Measurements from ENCODE around the gene ZNF319. TPM values are rescaled to one million over a fixed set of nuclear protein-coding genes. Genes with fewer than 3 reads are reported as not detected.

ZNF319 gene
- total RNA-seq, 4 donors from 2014 or later, result 12.1 to 24.0 (median 18.7) TPM

DNA sequence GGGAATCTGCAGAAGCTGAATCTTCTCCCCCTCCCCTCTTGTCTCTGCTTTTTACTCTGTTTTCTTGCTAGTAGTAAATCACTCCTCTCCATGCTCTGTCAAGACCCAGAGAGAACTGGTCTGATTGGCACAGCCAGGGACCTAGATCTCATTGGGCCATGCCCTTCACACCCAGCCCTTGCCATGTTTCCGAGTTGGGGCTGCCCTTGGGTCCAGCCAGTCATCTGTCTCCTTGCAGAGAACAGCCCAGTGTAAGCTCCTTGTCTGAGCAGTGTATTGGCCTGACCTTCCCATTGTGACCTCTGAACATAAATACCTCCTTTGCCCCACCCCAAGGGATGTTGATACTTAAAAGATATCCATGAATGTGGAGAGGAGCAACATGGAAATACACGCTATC, 28.9 kb upstream of the ZNF319 start:
- H3K9me3 ChIP-seq, result no peaks in the 10 kb centered on the region
- no peak for DNase-seq
- peaks cover 72 to 79% of the 10 kb centered on the region in 2 donors for H3K4me1 ChIP-seq
- no peaks in the 10 kb centered on the region for H3K27me3 ChIP-seq
- peak overlapping the region; percentile 76 to 94 (median 89) for H3K27ac ChIP-seq
- intact Hi-C loops (cut with DNase I), result no loop called here
- WGBS, 2 donors, result 61 to 88% methylated on average over 2 of the region's 2 CpGs
- TF ChIP-seq, protein P1, sequence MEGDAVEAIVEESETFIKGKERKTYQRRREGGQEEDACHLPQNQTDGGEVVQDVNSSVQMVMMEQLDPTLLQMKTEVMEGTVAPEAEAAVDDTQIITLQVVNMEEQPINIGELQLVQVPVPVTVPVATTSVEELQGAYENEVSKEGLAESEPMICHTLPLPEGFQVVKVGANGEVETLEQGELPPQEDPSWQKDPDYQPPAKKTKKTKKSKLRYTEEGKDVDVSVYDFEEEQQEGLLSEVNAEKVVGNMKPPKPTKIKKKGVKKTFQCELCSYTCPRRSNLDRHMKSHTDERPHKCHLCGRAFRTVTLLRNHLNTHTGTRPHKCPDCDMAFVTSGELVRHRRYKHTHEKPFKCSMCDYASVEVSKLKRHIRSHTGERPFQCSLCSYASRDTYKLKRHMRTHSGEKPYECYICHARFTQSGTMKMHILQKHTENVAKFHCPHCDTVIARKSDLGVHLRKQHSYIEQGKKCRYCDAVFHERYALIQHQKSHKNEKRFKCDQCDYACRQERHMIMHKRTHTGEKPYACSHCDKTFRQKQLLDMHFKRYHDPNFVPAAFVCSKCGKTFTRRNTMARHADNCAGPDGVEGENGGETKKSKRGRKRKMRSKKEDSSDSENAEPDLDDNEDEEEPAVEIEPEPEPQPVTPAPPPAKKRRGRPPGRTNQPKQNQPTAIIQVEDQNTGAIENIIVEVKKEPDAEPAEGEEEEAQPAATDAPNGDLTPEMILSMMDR (IDR thresholded peaks at IDR 0.05), result no peak
- TF ChIP-seq POLR2A (IDR thresholded peaks at IDR 0.05), result no peak
- H3K4me3 ChIP-seq (replicated peaks in 1 of 3), result no peak overlapping the region
- no peaks in the 10 kb centered on the region for H3K36me3 ChIP-seq

DNA sequence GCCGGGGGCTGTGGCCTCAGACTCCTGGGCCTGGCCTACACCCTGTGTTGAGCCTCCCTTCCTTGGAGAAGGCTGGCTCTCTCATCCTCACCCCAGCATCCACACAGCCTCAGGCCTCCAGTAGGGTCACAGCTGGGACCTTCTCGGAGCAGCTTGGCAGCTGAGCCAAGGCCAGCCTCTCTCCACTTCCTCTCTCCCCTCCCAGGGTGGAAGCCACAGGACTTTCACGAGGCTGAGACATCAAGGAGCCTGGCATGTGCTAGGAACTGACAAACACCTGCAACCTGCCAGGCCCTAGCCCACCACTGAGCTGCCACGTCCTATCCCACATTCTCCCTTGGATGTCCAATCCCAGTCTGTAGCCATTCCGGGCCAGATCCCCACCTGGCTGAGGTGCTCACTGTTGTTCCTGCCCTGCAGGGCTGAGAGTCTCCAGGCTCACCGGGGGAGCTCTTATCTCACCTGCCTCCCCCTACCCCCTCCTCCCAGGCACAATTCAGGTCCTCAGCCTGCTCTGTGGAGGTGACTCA, 28.1 kb upstream of the ZNF319 start:
- 31 to 52% methylated on average over 6 of the region's 6 CpGs for WGBS, 2 donors
- Histone ChIP-seq H3K4me3 (replicated peaks in 1 of 3) (no peak overlapping the region), H3K27me3 (no peaks in the 10 kb centered on the region), H3K9me3 (no peaks in the 10 kb centered on the region), H3K4me1 (peaks cover 72 to 79% of the 10 kb centered on the region in 2 donors), H3K36me3 (no peaks in the 10 kb centered on the region), H3K27ac (peak overlapping the region; percentile 76 to 94 (median 89))
- intact Hi-C loops (cut with DNase I), result no loop called here
- TF ChIP-seq, protein P1 (IDR thresholded peaks at IDR 0.05), result no peak
- no peak for TF ChIP-seq POLR2A (IDR thresholded peaks at IDR 0.05)
- peak; percentile 62 to 77 for DNase-seq

DNA sequence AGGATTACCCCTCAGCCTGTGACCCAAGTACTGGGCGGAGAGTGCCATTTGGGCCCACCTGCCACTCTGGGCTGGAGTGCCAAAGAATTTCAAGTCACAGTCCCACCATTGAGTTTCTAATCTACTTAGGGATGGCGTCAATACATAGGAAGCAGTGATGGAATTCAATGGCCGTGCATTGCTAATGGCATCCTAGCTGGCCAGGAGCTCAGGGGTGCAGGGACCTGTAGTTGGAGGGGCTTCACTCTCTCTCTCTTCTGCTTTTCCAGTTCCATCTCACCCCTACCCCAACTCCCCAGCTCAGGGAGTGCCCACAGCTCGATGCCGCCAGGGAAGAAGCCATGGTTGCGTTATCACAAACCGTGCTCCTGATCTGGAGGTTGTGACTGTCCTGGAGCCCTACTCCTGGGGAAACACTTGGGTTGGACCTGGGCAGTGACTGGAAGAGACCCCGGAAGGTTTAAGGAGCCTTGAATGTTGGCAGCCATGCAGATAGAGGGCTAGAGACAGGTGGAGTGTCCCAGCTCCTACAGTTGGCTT, 27.5 kb upstream of the ZNF319 start:
- no peak for DNase-seq
- H3K27ac ChIP-seq, result peak overlapping the region; percentile 76 to 94 (median 89)
- no peak for TF ChIP-seq POLR2A (IDR thresholded peaks at IDR 0.05)
- TF ChIP-seq, protein P1 (IDR thresholded peaks at IDR 0.05), result no peak
- 73 to 74% methylated on average over 6 to 8 of the region's 8 CpGs for WGBS, 2 donors
- H3K27me3 ChIP-seq, result no peaks in the 10 kb centered on the region
- H3K4me1 ChIP-seq, result peaks cover 73 to 79% of the 10 kb centered on the region in 2 donors
- H3K4me3 ChIP-seq (replicated peaks in 1 of 3), result peak overlapping the region in 1 of 3 donors; percentile 84
- H3K9me3 ChIP-seq, result no peaks in the 10 kb centered on the region
- intact Hi-C loops (cut with DNase I), result no loop called here
- H3K36me3 ChIP-seq, result no peaks in the 10 kb centered on the region

DNA sequence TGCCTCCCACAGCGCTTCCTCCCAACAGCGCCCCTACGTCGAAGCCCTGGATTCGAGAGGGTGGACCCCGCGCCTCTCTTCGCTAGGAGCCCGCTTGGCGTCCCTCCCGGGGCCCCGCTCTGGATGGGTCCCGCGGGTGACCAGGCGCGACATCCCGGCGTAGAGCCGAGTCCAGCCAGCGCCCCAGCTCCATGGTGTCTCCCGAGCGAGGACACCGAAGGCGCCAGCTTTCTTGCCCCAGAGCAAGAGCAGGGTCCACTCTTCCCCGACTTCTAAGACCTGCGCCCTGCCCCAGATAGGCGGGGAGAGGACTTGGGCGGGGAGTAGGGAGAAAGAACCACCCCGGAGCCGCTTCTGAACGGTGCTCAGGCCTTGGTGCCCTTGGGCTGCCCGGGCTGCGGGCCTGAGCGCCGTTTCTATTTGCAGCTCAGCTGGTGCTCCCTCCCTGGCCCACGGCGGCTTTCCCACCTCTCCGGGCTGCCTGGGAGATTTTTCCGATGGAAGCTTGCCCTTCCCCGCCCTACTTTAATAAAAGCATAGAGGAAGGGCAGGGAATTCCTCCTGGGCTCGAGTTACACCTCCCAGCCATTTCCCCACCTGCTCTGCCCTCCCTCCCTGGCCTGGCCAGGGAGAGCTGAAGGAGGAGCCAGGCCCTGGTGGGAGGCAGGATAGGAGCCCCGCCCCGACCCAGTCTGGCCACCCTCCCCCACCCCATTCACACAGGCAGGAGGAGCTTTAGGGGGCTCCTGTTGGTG, 26.9 kb upstream of the ZNF319 start:
- Histone ChIP-seq H3K4me3 (replicated peaks in 1 of 3) (peak overlapping the region; percentile 84 to 91 (median 89)), H3K27me3 (no peaks in the 10 kb centered on the region), H3K36me3 (no peaks in the 10 kb centered on the region), H3K9me3 (no peaks in the 10 kb centered on the region), H3K27ac (peak overlapping the region; percentile 89 to 94 (median 90)), H3K4me1 (peaks cover 73 to 79% of the 10 kb centered on the region in 2 donors)
- peak in 1 of 2 donors; percentile 83 for TF ChIP-seq POLR2A (IDR thresholded peaks at IDR 0.05)
- TF ChIP-seq, protein P1 (IDR thresholded peaks at IDR 0.05), result no peak
- intact Hi-C loops (cut with DNase I), result no loop called here
- DNase-seq, result peak; percentile 82 to 86
- 5 to 8% methylated on average over 6 to 18 of the region's 43 CpGs for WGBS, 2 donors

DNA sequence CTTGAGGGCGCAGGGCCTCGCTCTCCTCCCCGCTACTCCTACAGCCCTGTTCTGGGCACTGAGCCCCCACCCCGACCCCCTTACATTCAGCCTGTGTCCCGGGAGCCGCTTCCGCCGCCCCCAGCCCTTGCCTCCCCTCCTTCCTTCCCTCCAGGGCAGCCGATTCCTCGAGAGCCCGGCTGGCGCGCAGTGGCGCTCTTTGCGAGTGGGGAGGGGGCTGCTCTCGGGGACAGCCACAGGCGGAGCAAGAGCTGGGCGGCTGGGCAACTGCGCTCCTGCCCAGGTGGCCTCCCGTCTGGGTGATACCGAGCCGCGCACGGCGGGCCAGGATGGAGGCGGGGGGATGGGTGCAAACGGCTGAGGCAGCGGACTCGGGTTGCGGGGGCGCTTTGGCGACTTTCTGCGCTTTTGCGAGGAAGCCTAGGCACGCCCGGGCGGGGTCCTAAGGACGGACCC, 26.3 kb upstream of the ZNF319 start:
- H3K9me3 ChIP-seq, result no peaks in the 10 kb centered on the region
- H3K4me1 ChIP-seq, result peaks cover 72 to 78% of the 10 kb centered on the region in 2 donors
- peak overlapping the region; percentile 84 to 91 (median 89) for H3K4me3 ChIP-seq (replicated peaks in 1 of 3)
- no peaks in the 10 kb centered on the region for H3K36me3 ChIP-seq
- intact Hi-C loops (cut with DNase I), result no loop called here
- DNase-seq, result peak; percentile 57 to 66
- TF ChIP-seq POLR2A (IDR thresholded peaks at IDR 0.05), result no peak
- TF ChIP-seq, protein P1 (IDR thresholded peaks at IDR 0.05), result no peak
- H3K27me3 ChIP-seq, result no peaks in the 10 kb centered on the region
- peak overlapping the region; percentile 89 to 94 (median 90) for H3K27ac ChIP-seq
- 0 to 1% methylated on average over 1 to 18 of the region's 38 CpGs for WGBS, 2 donors

All from thyroid gland (tissue), 4 donors.